Measurements from ENCODE around the gene PDCD1. TPM values are rescaled to one million over a fixed set of nuclear protein-coding genes. Genes with fewer than 3 reads are reported as not detected.
A peak's percentile ranks its signal among the peaks of the same experiment; 100 is the strongest.
"Not testable (repeated sequence)": the region's sequence is repeated elsewhere in the genome, so short reads cannot be mapped to it uniquely, and the experiment has no call there.

Gene PDCD1
- total RNA-seq, 3 donors from 2014 or later (not counting 1 experiment from before 2014, with no cell fraction given), result 0.45 TPM; not detected in 2

- 68% methylated on average over 28 of the region's 28 CpGs for WGBS (ENCODE audit: insufficient coverage)
- DNase-seq (no peak), ATAC-seq (no peak)
- H3K27ac Mint-ChIP-seq, result no peak overlapping the region
- peaks cover 0 to 4% of the 10 kb centered on the region in 2 donors for H3K9me3 Mint-ChIP-seq
- H3K9me3 ChIP-seq (ENCODE audit: control insufficient read depth, insufficient read depth, low read length), result peaks cover 4% of the 10 kb centered on the region
- H3K27me3 Mint-ChIP-seq (ENCODE audit: low read depth in 2 of 2), result peaks cover 6 to 23% of the 10 kb centered on the region in 2 donors
- no peak overlapping the region for H3K4me3 Mint-ChIP-seq
- intact Hi-C loops (cut with micrococcal nuclease), result no loop called here
- H3K27me3 ChIP-seq (ENCODE audit: control insufficient read depth, insufficient read depth, low read length), result peaks cover 5% of the 10 kb centered on the region
- no peak overlapping the region for H3K4me3 ChIP-seq (ENCODE audit: low read length)
- no peak for TF ChIP-seq CTCF (IDR thresholded peaks at IDR 0.05)
- peaks cover 14% of the 10 kb centered on the region for H3K4me1 ChIP-seq (ENCODE audit: control insufficient read depth, insufficient read depth, low read length)
- H3K4me1 Mint-ChIP-seq, result peaks cover 7 to 33% of the 10 kb centered on the region in 2 donors
- H3K36me3 Mint-ChIP-seq, result no peaks in the 10 kb centered on the region
- H3K36me3 ChIP-seq (ENCODE audit: control insufficient read depth, insufficient read depth, low read length), result no peaks in the 10 kb centered on the region
- no peak overlapping the region for H3K27ac ChIP-seq (ENCODE audit: low read length)
Observed at GRCh38 chr2:241821460-241822263, 37.0 kb downstream of the PDCD1 start.

GRCh38 chr2:241820625-241821384 is 37.9 kb downstream of the PDCD1 start:
- Histone ChIP-seq H3K4me3 (ENCODE audit: low read length) (no peak overlapping the region), H3K36me3 (ENCODE audit: control insufficient read depth, insufficient read depth, low read length) (no peaks in the 10 kb centered on the region), H3K4me1 (ENCODE audit: control insufficient read depth, insufficient read depth, low read length) (peaks cover 14% of the 10 kb centered on the region), H3K27me3 (ENCODE audit: control insufficient read depth, insufficient read depth, low read length) (peaks cover 2% of the 10 kb centered on the region), H3K9me3 (ENCODE audit: control insufficient read depth, insufficient read depth, low read length) (peaks cover 3% of the 10 kb centered on the region), H3K27ac (ENCODE audit: low read length) (no peak overlapping the region)
- peaks cover 7 to 33% of the 10 kb centered on the region in 2 donors for H3K4me1 Mint-ChIP-seq
- 91% methylated on average over 31 of the region's 31 CpGs for WGBS (ENCODE audit: insufficient coverage)
- peaks cover 6 to 23% of the 10 kb centered on the region in 2 donors for H3K27me3 Mint-ChIP-seq (ENCODE audit: low read depth in 2 of 2)
- no peaks in the 10 kb centered on the region for H3K36me3 Mint-ChIP-seq
- H3K27ac Mint-ChIP-seq, result no peak overlapping the region
- H3K9me3 Mint-ChIP-seq, result peaks cover 0 to 4% of the 10 kb centered on the region in 2 donors
- DNase-seq (peak in 1 of 2 donors; percentile 13), ATAC-seq (no peak)
- no peak overlapping the region for H3K4me3 Mint-ChIP-seq
- intact Hi-C loops (cut with micrococcal nuclease), result no loop called here
- no peak for TF ChIP-seq CTCF (IDR thresholded peaks at IDR 0.05)

- H3K4me3 Mint-ChIP-seq; H3K27ac ChIP-seq (ENCODE audit: low read length); H3K36me3 ChIP-seq (ENCODE audit: control insufficient read depth, insufficient read depth, low read length); H3K4me3 ChIP-seq (ENCODE audit: low read length); H3K27me3 ChIP-seq (ENCODE audit: control insufficient read depth, insufficient read depth, low read length); DNase-seq; ATAC-seq; intact Hi-C loops (cut with micrococcal nuclease); H3K9me3 Mint-ChIP-seq; H3K36me3 Mint-ChIP-seq; H3K9me3 ChIP-seq (ENCODE audit: control insufficient read depth, insufficient read depth, low read length); H3K27ac Mint-ChIP-seq: not testable (repeated sequence)
- Mint-ChIP-seq H3K27me3 (ENCODE audit: low read depth in 2 of 2) (peaks cover 2 to 23% of the 10 kb centered on the region in 2 donors), H3K4me1 (peaks cover 7 to 38% of the 10 kb centered on the region in 2 donors)
- 89% methylated on average over 27 of the region's 27 CpGs for WGBS (ENCODE audit: insufficient coverage)
- H3K4me1 ChIP-seq (ENCODE audit: control insufficient read depth, insufficient read depth, low read length), result peaks cover 14% of the 10 kb centered on the region
Observed at GRCh38 chr2:241819947-241820624, 38.6 kb downstream of the PDCD1 start.

- Mint-ChIP-seq H3K9me3 (peaks cover 0 to 4% of the 10 kb centered on the region in 2 donors), H3K27ac (no peak overlapping the region), H3K4me1 (peaks cover 7 to 39% of the 10 kb centered on the region in 2 donors), H3K27me3 (ENCODE audit: low read depth in 2 of 2) (peaks cover 0 to 18% of the 10 kb centered on the region in 2 donors), H3K4me3 (no peak overlapping the region), H3K36me3 (no peaks in the 10 kb centered on the region)
- peaks cover 14% of the 10 kb centered on the region for H3K4me1 ChIP-seq (ENCODE audit: control insufficient read depth, insufficient read depth, low read length)
- WGBS (ENCODE audit: insufficient coverage), result 91% methylated on average over 10 of the region's 10 CpGs
- peaks cover 3% of the 10 kb centered on the region for H3K9me3 ChIP-seq (ENCODE audit: control insufficient read depth, insufficient read depth, low read length)
- DNase-seq, result peak in 1 of 2 donors; percentile 12
- H3K36me3 ChIP-seq (ENCODE audit: control insufficient read depth, insufficient read depth, low read length), result no peaks in the 10 kb centered on the region
- H3K4me3 ChIP-seq (ENCODE audit: low read length), result no peak overlapping the region
- no peak overlapping the region for H3K27ac ChIP-seq (ENCODE audit: low read length)
- TF ChIP-seq CTCF (IDR thresholded peaks at IDR 0.05), result no peak
- H3K27me3 ChIP-seq (ENCODE audit: control insufficient read depth, insufficient read depth, low read length), result no peaks in the 10 kb centered on the region
- no peak for ATAC-seq
- intact Hi-C loops (cut with micrococcal nuclease), result no loop called here
Observed at GRCh38 chr2:241818943-241819270, 39.8 kb downstream of the PDCD1 start.
